HEK293T (cell line): ENCODE data around the gene ELOVL2.

Experiments
- ARNT ChIP-seq: fragments of 450-650 bp; IDR thresholded peaks from 2 replicates; pipeline ENCODE4 v1.6.1; 2017; ENCODE audit warnings: mild to moderate bottlenecking
- BHLHE40 ChIP-seq: fragments of 450-650 bp; IDR thresholded peaks from 2 replicates; pipeline ENCODE4 v1.6.1; 2016; ENCODE audit warnings: mild to moderate bottlenecking, moderate library complexity, borderline replicate concordance
- CTBP1 ChIP-seq: fragments of 450-650 bp; IDR thresholded peaks from 2 replicates; pipeline ENCODE4 v1.6.1; 2016; ENCODE audit warnings: borderline replicate concordance
- FOXA1 ChIP-seq: fragments of 450-650 bp; IDR thresholded peaks from 2 replicates; pipeline ENCODE4 v1.6.1; 2016; ENCODE audit warnings: mild to moderate bottlenecking
- FOXK2 ChIP-seq: fragments of 450-650 bp; IDR thresholded peaks from 2 replicates; pipeline ENCODE4 v1.6.1; 2016; ENCODE audit warnings: mild to moderate bottlenecking
- FOXM1 ChIP-seq: fragments of 450-650 bp; IDR thresholded peaks from 2 replicates; pipeline ENCODE4 v1.6.1; 2017; ENCODE audit warnings: mild to moderate bottlenecking, borderline replicate concordance
- HDGF ChIP-seq: fragments of 450-650 bp; IDR thresholded peaks from 2 replicates; pipeline ENCODE4 v1.6.1; 2017; ENCODE audit warnings: antibody characterized with exemption, borderline replicate concordance
- L3MBTL2 ChIP-seq: fragments of 450-650 bp; conservative IDR thresholded peaks from 2 replicates; pipeline ENCODE4 v1.6.1; 2016; ENCODE audit warnings: mild to moderate bottlenecking
- LEF1 ChIP-seq: fragments of 450-650 bp; IDR thresholded peaks from 2 replicates; pipeline ENCODE4 v1.6.1; 2017; ENCODE audit warnings: mild to moderate bottlenecking, borderline replicate concordance
- NFRKB ChIP-seq: fragments of 450-650 bp; IDR thresholded peaks from 2 replicates; pipeline ENCODE4 v1.6.1; 2016; ENCODE audit warnings: mild to moderate bottlenecking, moderate library complexity
- SP1 ChIP-seq: fragments of 450-650 bp; IDR thresholded peaks from 2 replicates; pipeline ENCODE4 v1.6.1; 2017
- SUZ12 ChIP-seq: fragments of 450-650 bp; IDR thresholded peaks from 2 replicates; pipeline ENCODE4 v1.6.1; 2016; ENCODE audit warnings: mild to moderate bottlenecking
- TARDBP ChIP-seq: fragments of 450-650 bp; IDR thresholded peaks from 2 replicates; pipeline ENCODE4 v1.6.1; 2016
- ZNF384 ChIP-seq: fragments of 450-650 bp; IDR thresholded peaks from 2 replicates; pipeline ENCODE4 v1.6.1; 2016

DNA sequence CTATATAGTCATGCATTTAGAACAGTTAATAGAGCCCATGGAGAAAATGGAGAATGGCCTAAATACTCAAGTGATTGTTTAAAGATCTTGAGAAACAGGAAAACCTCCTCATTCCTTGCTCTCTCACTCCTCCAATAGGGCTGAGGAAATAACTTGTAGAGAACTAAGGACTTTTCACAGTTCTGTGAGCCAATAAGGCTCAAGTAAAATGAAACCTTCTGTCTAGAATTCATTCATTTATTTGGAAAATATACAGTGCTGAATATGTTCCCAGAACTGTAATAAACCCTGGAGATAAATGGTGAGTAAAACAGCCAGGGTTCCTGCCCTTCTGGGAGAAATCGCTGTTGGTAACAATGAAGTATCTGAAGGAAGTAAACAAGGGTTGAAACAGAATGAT is 35.3 kb downstream of the ELOVL2 start:
- TF ChIP-seq BHLHE40 (no peak), FOXA1 (no peak), NFRKB (no peak), ZNF384 (no peak), SUZ12 (no peak), FOXM1 (no peak), FOXK2 (no peak), ARNT (no peak), CTBP1 (no peak), L3MBTL2 (no peak), LEF1 (no peak), TARDBP (no peak), HDGF (no peak), SP1 (no peak)
